Esophagus muscularis mucosa (tissue), 4 donors: ENCODE data around the gene ZBTB45. TPM values are rescaled to one million over a fixed set of nuclear protein-coding genes. Genes with fewer than 3 reads are reported as not detected.
"Not testable (repeated sequence)": the region's sequence is repeated elsewhere in the genome, so short reads cannot be mapped to it uniquely, and the experiment has no call there.

Experiments used
- DNase-seq: peaks from one replicate; pipeline ENCODE4 v3.0.0-alpha.2; 2017; ENCODE audit errors: extremely low spot score
- H3K27ac ChIP-seq, 4 donors: fragments of 200-600 bp; sonication (generic); replicated peaks in 1 of 4; 1 replicate in 3 of 4; 2 replicates in 1 of 4; pipeline ENCODE4 v1.5.1; 2016 to 2019; ENCODE audit warnings: mild to moderate bottlenecking in 1 of 4
- H3K27me3 ChIP-seq, 4 donors: fragments of 200-600 bp; sonication (generic); one replicate each; pipeline versions ENCODE4 v1.5.1 to v1.6.0; 2016 to 2019
- H3K36me3 ChIP-seq, 4 donors: fragments of 200-600 bp; sonication (generic); one replicate each; pipeline ENCODE4 v1.5.1; 2016 to 2019
- H3K4me1 ChIP-seq, 4 donors: fragments of 200-600 bp; sonication (generic); one replicate each; pipeline ENCODE4 v1.5.1; 2016 to 2019
- H3K4me3 ChIP-seq, 4 donors: fragments of 200-600 bp; sonication (generic); 1 replicate in 2 of 4; 2 replicates in 2 of 4; pipeline ENCODE4 v1.5.1; 2016 to 2019; ENCODE audit warnings: mild to moderate bottlenecking in 4 of 4, moderate library complexity in 1 of 4
- H3K9me3 ChIP-seq, 4 donors: fragments of 200-600 bp; sonication (generic); 1 replicate in 3 of 4; 2 replicates in 1 of 4; pipeline ENCODE4 v1.5.1; 2016 to 2019
- CTCF ChIP-seq, 3 experiments: fragments of 200-600 bp in 2 of 3; fragments of 450-650 bp in 1 of 3; sonication (generic) in 2 of 3; IDR thresholded peaks; one replicate each; pipeline ENCODE4 v1.5.1; 2017 to 2019; ENCODE audit warnings: antibody characterized with exemption in 3 of 3, mild to moderate bottlenecking in 2 of 3, moderate library complexity in 1 of 3
- EP300 ChIP-seq: sonication (generic); formaldehyde crosslinking; IDR thresholded peaks from one replicate; pipeline ENCODE4 v1.6.1; 2017; ENCODE audit warnings: antibody characterized with exemption
- POLR2A ChIP-seq: fragments of 450-650 bp; IDR thresholded peaks from one replicate; pipeline ENCODE4 v1.6.1; 2017; ENCODE audit warnings: antibody characterized with exemption, moderate library complexity, mild to moderate bottlenecking, low read depth
- POLR2AphosphoS5 ChIP-seq, 2 donors: sonication (generic); formaldehyde crosslinking; IDR thresholded peaks; one replicate each; pipeline ENCODE4 v1.6.1; 2017; ENCODE audit warnings: antibody characterized with exemption in 2 of 2
- WGBS: methylation state at CpG from one replicate; pipeline ENCODE4 v1.1.5; 2018; 5-methylcytosine and 5-hydroxymethylcytosine counted together
- intact Hi-C: fragments of 100-400 bp; cut with DNase I; formaldehyde crosslinking; loops from one replicate; pipeline ENCODE4 v1.15.1; 2023
- total RNA-seq, 4 donors: library from RNA; depleted of rRNA; stranded (reverse); fragments of >200 nt; gene quantifications; one replicate each; pipeline versions ENCODE4 v1.1.0 to v1.2.1, GENCODE V29; 2016

ZBTB45 gene
- total RNA-seq, 4 donors from 2014 or later, result 8.8 to 20.0 (median 12.1) TPM

GRCh38 chr19:58511353-58512208 is 8.0 kb downstream of the ZBTB45 start, which contains the start of gene SLC27A5:
Gene SLC27A5, minus strand, starts transcription at chr19:58511992. Its CDS starts 37 bp downstream, at chr19:58511955.
- Histone ChIP-seq H3K27ac (no peak within 1 kb of the TSS), H3K27me3 (no peaks in the 10 kb centered on the region), H3K9me3 (no peaks in the 10 kb centered on the region), H3K4me3 (no peak within 1 kb of the TSS), H3K36me3 (peaks cover 6 to 28% (median 18%) of the 10 kb centered on the region in 4 donors), H3K4me1 (peaks cover 26 to 35% (median 34%) of the 10 kb centered on the region in 4 donors)
- intact Hi-C loops, result no loop called here
- TF ChIP-seq POLR2A (no peak), EP300 (no peak), POLR2AphosphoS5 (IDR thresholded peaks at IDR 0.05) (no peak), CTCF (IDR thresholded peaks at IDR 0.05) (no peak)
- WGBS, result 90% methylated on average over 9 of the region's 25 CpGs
- DNase-seq, result no peak

- intact Hi-C loops, result no loop called here
These were observed 9.3 kb downstream of the ZBTB45 start for GRCh38 chr19:58510084-58510862.

GRCh38 chr19:58509731-58510083 is 9.9 kb downstream of the ZBTB45 start:
- WGBS, result 91% methylated on average over 7 of the region's 11 CpGs

More at GRCh38 chr19:58510084-58510862, 9.3 kb downstream of the ZBTB45 start:
- 86% methylated on average over 8 of the region's 8 CpGs for WGBS
- no peaks in the 10 kb centered on the region for H3K27me3 ChIP-seq
- no peak overlapping the region for H3K27ac ChIP-seq
- no peak for DNase-seq
- no peaks in the 10 kb centered on the region for H3K9me3 ChIP-seq
- peaks cover 0 to 14% (median 5%) of the 10 kb centered on the region in 4 donors for H3K36me3 ChIP-seq
- TF ChIP-seq EP300, result no peak
- no peak for TF ChIP-seq POLR2A
- TF ChIP-seq CTCF (IDR thresholded peaks at IDR 0.05), result no peak
- TF ChIP-seq POLR2AphosphoS5 (IDR thresholded peaks at IDR 0.05), result no peak
- H3K4me1 ChIP-seq, result peaks cover 16 to 22% (median 21%) of the 10 kb centered on the region in 4 donors
- no peak overlapping the region for H3K4me3 ChIP-seq

GRCh38 chr19:58507602-58508223 is 11.9 kb downstream of the ZBTB45 start:
- 83% methylated on average over 7 of the region's 8 CpGs for WGBS
- H3K4me3 ChIP-seq, H3K36me3 ChIP-seq, DNase-seq, H3K4me1 ChIP-seq, intact Hi-C loops, H3K9me3 ChIP-seq, H3K27me3 ChIP-seq, H3K27ac ChIP-seq: not testable (repeated sequence)

More at GRCh38 chr19:58509731-58510083, 9.9 kb downstream of the ZBTB45 start:
- Histone ChIP-seq H3K4me3 (no peak overlapping the region), H3K27ac (no peak overlapping the region), H3K9me3 (no peaks in the 10 kb centered on the region), H3K36me3 (peaks cover 0 to 9% (median 4%) of the 10 kb centered on the region in 4 donors), H3K27me3 (no peaks in the 10 kb centered on the region), H3K4me1 (peaks cover 10 to 19% (median 16%) of the 10 kb centered on the region in 4 donors)
- TF ChIP-seq POLR2AphosphoS5 (IDR thresholded peaks at IDR 0.05) (no peak), EP300 (no peak), CTCF (IDR thresholded peaks at IDR 0.05) (no peak), POLR2A (no peak)
- DNase-seq, result no peak
- intact Hi-C loops, result no loop called here
